ENCODE measurements around the gene TANGO2. TPM values are rescaled to one million over a fixed set of nuclear protein-coding genes. Genes with fewer than 3 reads are reported as not detected.

Gene TANGO2
- total and polyA plus RNA-seq, 9 of the 15 experiments (the other 6 are each of a cell fraction or from before 2014, with no cell fraction given): 15.5 to 94.9 (median 70.1) TPM

DNA sequence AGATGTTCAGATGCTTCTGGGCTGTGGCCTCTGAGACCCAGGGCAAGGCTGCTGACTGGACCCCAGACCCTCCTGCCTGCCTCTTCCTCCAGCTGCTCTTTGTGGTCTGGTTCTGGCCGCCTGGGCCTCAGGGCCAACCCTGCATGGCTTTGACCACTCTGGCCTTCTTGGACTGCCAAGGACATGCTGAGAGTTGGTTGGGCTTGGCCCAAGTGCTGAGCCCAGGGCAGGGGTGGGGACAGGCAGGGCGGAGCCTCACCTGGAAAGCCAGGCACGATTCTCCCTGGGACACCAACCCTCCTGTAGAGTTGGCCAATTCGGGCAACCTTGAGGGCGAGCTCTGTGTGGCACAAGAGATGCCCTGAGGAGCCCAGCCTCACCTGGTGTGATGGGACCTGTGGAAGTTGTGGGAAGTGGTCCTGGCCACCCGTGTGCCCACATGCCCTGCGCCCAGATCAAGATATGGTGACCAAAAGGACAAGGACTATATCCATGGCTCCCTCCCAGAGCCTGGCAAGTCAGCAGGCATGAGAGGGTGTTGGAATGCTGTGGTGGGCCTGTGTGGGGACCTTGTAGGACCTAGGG, 11.6 kb downstream of the TANGO2 start (continued):
- TF ChIP-seq, protein P1, sequence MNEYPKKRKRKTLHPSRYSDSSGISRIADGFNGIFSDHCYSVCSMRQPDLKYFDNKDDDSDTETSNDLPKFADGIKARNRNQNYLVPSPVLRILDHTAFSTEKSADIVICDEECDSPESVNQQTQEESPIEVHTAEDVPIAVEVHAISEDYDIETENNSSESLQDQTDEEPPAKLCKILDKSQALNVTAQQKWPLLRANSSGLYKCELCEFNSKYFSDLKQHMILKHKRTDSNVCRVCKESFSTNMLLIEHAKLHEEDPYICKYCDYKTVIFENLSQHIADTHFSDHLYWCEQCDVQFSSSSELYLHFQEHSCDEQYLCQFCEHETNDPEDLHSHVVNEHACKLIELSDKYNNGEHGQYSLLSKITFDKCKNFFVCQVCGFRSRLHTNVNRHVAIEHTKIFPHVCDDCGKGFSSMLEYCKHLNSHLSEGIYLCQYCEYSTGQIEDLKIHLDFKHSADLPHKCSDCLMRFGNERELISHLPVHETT (CRISPR knock-in tag; conservative IDR thresholded peaks at IDR 0.05 in 1 of 2, IDR thresholded peaks at IDR 0.05 in 1 of 2): 0 out of 4 replicates have a peak, but pooled peaks of 1 of the 2 experiments have one; percentile 68
- no peak for TF ChIP-seq SP2 (IDR thresholded peaks at IDR 0.05; ENCODE audit: extremely low read depth, low read depth, low read length, poor library complexity, severe bottlenecking)
- TF ChIP-seq CHD2 (IDR thresholded peaks at IDR 0.05; ENCODE audit: low read depth, low read length): 0 out of 2 replicates have a peak, but pooled peaks have one; percentile 4

DNA sequence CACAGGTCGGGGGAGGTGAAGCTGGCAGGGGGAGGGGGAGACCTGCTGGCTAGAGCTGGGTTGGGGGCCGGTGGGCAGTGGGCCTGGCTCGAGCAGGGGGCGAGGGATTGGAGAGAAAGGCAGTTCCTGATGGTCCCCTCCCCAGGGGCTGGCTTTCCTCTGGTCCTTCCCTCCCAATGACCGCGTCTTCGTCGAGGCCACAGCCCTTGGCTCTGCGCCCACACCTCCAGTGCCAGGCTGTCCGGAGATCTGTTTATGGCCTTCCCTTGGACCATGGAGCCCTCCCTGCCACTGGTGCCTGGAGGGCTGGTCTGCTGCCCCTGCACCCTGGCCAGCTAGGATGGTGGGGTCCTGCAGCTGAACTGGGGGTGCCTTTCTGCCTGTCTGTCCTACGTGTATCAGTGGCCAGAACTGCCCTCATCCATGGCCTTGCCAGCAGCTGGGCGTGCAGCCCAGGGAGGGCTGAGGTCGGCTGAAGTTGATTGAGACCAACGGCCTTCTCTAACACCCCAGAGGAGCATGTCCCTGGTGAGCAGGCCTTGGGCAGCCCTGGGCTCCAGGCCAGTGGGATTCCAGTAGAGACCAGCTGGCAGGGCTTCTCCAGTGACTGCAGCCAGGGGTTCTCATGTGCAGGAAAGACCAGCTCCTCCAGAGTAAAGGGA, 12.3 kb downstream of the TANGO2 start:
- ATAC-seq: no peak
- no peak for DNase-seq (ENCODE audit: extremely low read depth in 1 of 4, low spot score in 3 of 4)
- no peak overlapping the region for H3K4me3 ChIP-seq
- peak overlapping the region in 1 of 2 experiments; percentile 56; a peak in 2 of 4 replicates for H3K9ac ChIP-seq (ENCODE audit: insufficient read depth in 1 of 2, low read depth in 2 of 2, low read length in 2 of 2)
- POLR2A ChIA-PET: interaction anchor here (0.9 to 6.4 kb wide), 8 partner anchors 8 to 72 kb away, joined by 3 to 54 read pairs (median 6); partner anchors contain the start of gene TANGO2
- H3K27ac ChIP-seq (ENCODE audit: extremely low read depth, low read depth, low read length): no peak overlapping the region
- BruUV-seq (replicated peaks): no TSS peak
- no peaks in the 10 kb centered on the region for H3K9me3 ChIP-seq (replicated peaks; ENCODE audit: control insufficient read depth, insufficient read depth, low read depth, low read length)
- H3K4me1 ChIP-seq (replicated peaks in 1 of 2; ENCODE audit: control insufficient read depth in 2 of 2, insufficient read depth in 2 of 2, low read length in 2 of 2): peaks cover 11 to 68% of the 10 kb centered on the region in 2 experiments; a peak in 4 of 5 replicates
- in situ Hi-C loops (cut with MboI): no loop called here
- peaks cover 80% of the 10 kb centered on the region for H4K20me1 ChIP-seq (replicated peaks; ENCODE audit: control insufficient read depth, insufficient read depth, low read length)
- FAIRE-seq: no peak
- 88% methylated on average over 14 of the region's 14 CpGs for WGBS (ENCODE audit: insufficient coverage, low coverage, missing lambda C conversion rate)
- H3K79me2 ChIP-seq (ENCODE audit: control insufficient read depth, insufficient read depth, low read length): peaks cover 68% of the 10 kb centered on the region
- no peak overlapping the region for H2AFZ ChIP-seq (ENCODE audit: low read depth, low read length)
- intact Hi-C loops (cut with micrococcal nuclease): no loop called here
- peaks cover 73% of the 10 kb centered on the region for H3K36me3 ChIP-seq (ENCODE audit: control insufficient read depth, insufficient read depth, low read length)
- H3K9me1 ChIP-seq (ENCODE audit: control insufficient read depth, insufficient read depth, low read length): peaks cover 25% of the 10 kb centered on the region
- no peaks in the 10 kb centered on the region for H3K27me3 ChIP-seq (ENCODE audit: control insufficient read depth in 2 of 2, insufficient read depth in 2 of 2, low read length in 2 of 2)
- CTCF ChIA-PET (ENCODE audit: low intra/inter-chr PET ratio): no interaction called here
- H3K4me2 ChIP-seq (ENCODE audit: insufficient read depth, low read length): no peak overlapping the region
- TF ChIP-seq, protein P2, sequence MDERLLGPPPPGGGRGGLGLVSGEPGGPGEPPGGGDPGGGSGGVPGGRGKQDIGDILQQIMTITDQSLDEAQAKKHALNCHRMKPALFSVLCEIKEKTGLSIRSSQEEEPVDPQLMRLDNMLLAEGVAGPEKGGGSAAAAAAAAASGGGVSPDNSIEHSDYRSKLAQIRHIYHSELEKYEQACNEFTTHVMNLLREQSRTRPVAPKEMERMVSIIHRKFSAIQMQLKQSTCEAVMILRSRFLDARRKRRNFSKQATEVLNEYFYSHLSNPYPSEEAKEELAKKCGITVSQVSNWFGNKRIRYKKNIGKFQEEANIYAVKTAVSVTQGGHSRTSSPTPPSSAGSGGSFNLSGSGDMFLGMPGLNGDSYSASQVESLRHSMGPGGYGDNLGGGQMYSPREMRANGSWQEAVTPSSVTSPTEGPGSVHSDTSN (CRISPR knock-in tag; IDR thresholded peaks at IDR 0.05; ENCODE audit: low read depth): 0 out of 2 replicates have a peak, but pooled peaks have one; percentile 5
- TF ChIP-seq, protein P2 (tag; conservative IDR thresholded peaks at IDR 0.05; ENCODE audit: low read depth): no peak
- TF ChIP-seq KDM5B (IDR thresholded peaks at IDR 0.05; ENCODE audit: insufficient replicate concordance, low read depth, low read length): peak; percentile 31
- peak; percentile 74 for TF ChIP-seq SIRT6 (IDR thresholded peaks at IDR 0.05; ENCODE audit: low read depth, low read length)
- peak; percentile 62; the same call in 1 of the 2 replicates for TF ChIP-seq ZNF134 (CRISPR knock-in tag; conservative IDR thresholded peaks at IDR 0.05)
- TF ChIP-seq NFIC (IDR thresholded peaks at IDR 0.05): peak; percentile 70
- peak; percentile 54 for TF ChIP-seq POLR2G (IDR thresholded peaks at IDR 0.05; ENCODE audit: low read depth, low read length)
- TF ChIP-seq RBM17 (IDR thresholded peaks at IDR 0.05; ENCODE audit: borderline replicate concordance, low read depth, low read length): no peak
- peak; percentile 42 for TF ChIP-seq WHSC1 (IDR thresholded peaks at IDR 0.05; ENCODE audit: low read length)
- TF ChIP-seq, protein P3, sequence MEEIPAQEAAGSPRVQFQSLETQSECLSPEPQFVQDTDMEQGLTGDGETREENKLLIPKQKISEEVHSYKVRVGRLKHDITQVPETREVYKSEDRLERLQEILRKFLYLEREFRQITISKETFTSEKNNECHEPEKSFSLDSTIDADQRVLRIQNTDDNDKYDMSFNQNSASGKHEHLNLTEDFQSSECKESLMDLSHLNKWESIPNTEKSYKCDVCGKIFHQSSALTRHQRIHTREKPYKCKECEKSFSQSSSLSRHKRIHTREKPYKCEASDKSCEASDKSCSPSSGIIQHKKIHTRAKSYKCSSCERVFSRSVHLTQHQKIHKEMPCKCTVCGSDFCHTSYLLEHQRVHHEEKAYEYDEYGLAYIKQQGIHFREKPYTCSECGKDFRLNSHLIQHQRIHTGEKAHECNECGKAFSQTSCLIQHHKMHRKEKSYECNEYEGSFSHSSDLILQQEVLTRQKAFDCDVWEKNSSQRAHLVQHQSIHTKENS (CRISPR knock-in tag; IDR thresholded peaks at IDR 0.05): no peak

All from K562 (cell line).